Neutrophil (primary cell): ENCODE results near the gene ZNF770.
A peak's percentile ranks its signal among the peaks of the same experiment; 100 is the strongest.
"Not testable (repeated sequence)": the region's sequence is repeated elsewhere in the genome, so short reads cannot be mapped to it uniquely, and the experiment has no call there.

Experiments
- H3K27ac ChIP-seq: fragments of 200-600 bp; sonication (generic); 2 replicates; pipeline ENCODE4 v1.5.1; 2016; ENCODE audit warnings: mild to moderate bottlenecking, moderate library complexity
- H3K27me3 ChIP-seq: fragments of 200-600 bp; sonication (generic); 2 replicates; pipeline ENCODE4 v1.6.0; 2016; ENCODE audit warnings: mild to moderate bottlenecking
- H3K36me3 ChIP-seq: fragments of 200-600 bp; sonication (generic); 2 replicates; pipeline ENCODE4 v1.5.1; 2017
- H3K4me1 ChIP-seq, 2 experiments: fragments of 200-600 bp in 1 of 2; sonication (generic) in 1 of 2; 1 replicate in 1 of 2; 2 replicates in 1 of 2; pipeline versions ENCODE4 v1.5.1 to v1.6.1; 2013 to 2016; ENCODE audit warnings: low read depth in 1 of 2, low read length in 1 of 2, mild to moderate bottlenecking in 1 of 2, moderate library complexity in 1 of 2; ENCODE audit not compliant: control insufficient read depth in 1 of 2, insufficient read depth in 1 of 2
- H3K4me3 ChIP-seq, 2 experiments: fragments of 200-600 bp in 1 of 2; sonication (generic) in 1 of 2; 1 replicate in 1 of 2; 2 replicates in 1 of 2; pipeline ENCODE4 v1.5.1; 2013 to 2016; ENCODE audit warnings: low read depth in 1 of 2, low read length in 1 of 2, mild to moderate bottlenecking in 1 of 2, moderate library complexity in 1 of 2
- H3K9me3 ChIP-seq: fragments of 200-600 bp; sonication (generic); 2 replicates; pipeline ENCODE4 v1.5.1; 2016
- CTCF ChIP-seq: fragments of 200-600 bp; sonication (generic); IDR thresholded peaks from 2 replicates; pipeline ENCODE4 v1.5.1; 2016; ENCODE audit warnings: antibody characterized with exemption

The ZNF770 gene

GRCh38 chr15:34976073-34976472 lies 12.0 kb downstream of the ZNF770 start:
- H3K9me3 ChIP-seq, result no peaks in the 10 kb centered on the region
- H3K27ac ChIP-seq, result peak overlapping the region; percentile 1
- no peak for TF ChIP-seq CTCF
- H3K27me3 ChIP-seq, result no peaks in the 10 kb centered on the region
- peaks cover 17% of the 10 kb centered on the region for H3K36me3 ChIP-seq
- no peak overlapping the region for H3K4me3 ChIP-seq
- H3K4me1 ChIP-seq, result peaks cover 7 to 9% of the 10 kb centered on the region in 2 experiments

- Histone ChIP-seq H3K4me3 (no peak overlapping the region), H3K27me3 (no peaks in the 10 kb centered on the region), H3K9me3 (no peaks in the 10 kb centered on the region), H3K27ac (no peak overlapping the region), H3K36me3 (peaks cover 10% of the 10 kb centered on the region), H3K4me1 (peaks cover 12 to 16% of the 10 kb centered on the region in 2 experiments)
- TF ChIP-seq CTCF, result no peak
Observed at GRCh38 chr15:34973512-34973911, 14.6 kb downstream of the ZNF770 start.

- not testable (repeated sequence) for H3K36me3 ChIP-seq, H3K27me3 ChIP-seq, H3K9me3 ChIP-seq
- Histone ChIP-seq H3K4me3 (peak overlapping the region; percentile 73 to 81), H3K4me1 (peaks cover 27 to 29% of the 10 kb centered on the region in 2 experiments), H3K27ac (peak overlapping the region; percentile 84)
Observed at GRCh38 chr15:34970098-34970643, 17.9 kb downstream of the ZNF770 start.

GRCh38 chr15:34969340-34970097 lies 18.6 kb downstream of the ZNF770 start, which contains the start of gene AQR:
TSS of gene AQR (minus strand) at chr15:34969742. CDS start at chr15:34969613, 129 bp downstream.
- no peaks in the 10 kb centered on the region for H3K36me3 ChIP-seq
- H3K4me3 ChIP-seq, result peak within 1 kb of the TSS; percentile 73 to 81
- peak; percentile 93 for TF ChIP-seq CTCF
- H3K27me3 ChIP-seq, result no peaks in the 10 kb centered on the region
- peak within 1 kb of the TSS; percentile 84 for H3K27ac ChIP-seq
- H3K4me1 ChIP-seq, result peaks cover 27 to 29% of the 10 kb centered on the region in 2 experiments
- no peaks in the 10 kb centered on the region for H3K9me3 ChIP-seq

GRCh38 chr15:34964277-34964676 lies 23.8 kb downstream of the ZNF770 start:
- H3K27me3 ChIP-seq, result no peaks in the 10 kb centered on the region
- TF ChIP-seq CTCF, result no peak
- no peaks in the 10 kb centered on the region for H3K9me3 ChIP-seq
- no peak overlapping the region for H3K27ac ChIP-seq
- H3K36me3 ChIP-seq, result peaks cover 42% of the 10 kb centered on the region
- no peak overlapping the region for H3K4me3 ChIP-seq
- peaks cover 20 to 21% of the 10 kb centered on the region in 2 experiments for H3K4me1 ChIP-seq

- Histone ChIP-seq H3K27ac (no peak overlapping the region), H3K27me3 (no peaks in the 10 kb centered on the region), H3K9me3 (no peaks in the 10 kb centered on the region), H3K4me1 (no peaks in the 10 kb centered on the region), H3K4me3 (no peak overlapping the region), H3K36me3 (peaks cover 68% of the 10 kb centered on the region)
- TF ChIP-seq CTCF, result no peak
Observed at GRCh38 chr15:34953851-34954250, 34.2 kb downstream of the ZNF770 start.
